HepG2 (cell line): ENCODE data around the gene C22orf39. TPM values are rescaled to one million over a fixed set of nuclear protein-coding genes. Genes with fewer than 3 reads are reported as not detected.
A peak's percentile ranks its signal among the peaks of the same experiment; 100 is the strongest.

ENCODE experiments used
- GATAD1 ChIP-seq: IDR thresholded peaks from 2 replicates; pipeline ENCODE4 v1.6.1; 2016; ENCODE audit warnings: missing genetic modification reagents, missing compliant biosample characterization
- GTF3A ChIP-seq: sonication (generic); formaldehyde crosslinking; conservative IDR thresholded peaks from 2 replicates; pipeline ENCODE4 v1.4.0; 2020; ENCODE audit warnings: mild to moderate bottlenecking, missing genetic modification reagents
- GZF1 ChIP-seq: sonication (generic); formaldehyde crosslinking; IDR thresholded peaks from 2 replicates; pipeline ENCODE4 v1.5.1; 2020; ENCODE audit warnings: mild to moderate bottlenecking, missing genetic modification reagents
- JUN ChIP-seq: sonication (generic); formaldehyde crosslinking; IDR thresholded peaks from 2 replicates; pipeline ENCODE4 v1.4.0; 2020; ENCODE audit warnings: mild to moderate bottlenecking, missing genetic modification reagents
- MYPOP ChIP-seq: sonication (generic); formaldehyde crosslinking; IDR thresholded peaks from 2 replicates; pipeline ENCODE4 v1.8.1; 2023; ENCODE audit warnings: mild to moderate bottlenecking, moderate library complexity, missing genetic modification reagents
- NR2F2 ChIP-seq: IDR thresholded peaks from 2 replicates; pipeline ENCODE4 v1.6.1; 2012; ENCODE audit warnings: low read depth, inconsistent platforms, borderline replicate concordance
- PHF20 ChIP-seq: sonication (generic); formaldehyde crosslinking; IDR thresholded peaks from 2 replicates; pipeline ENCODE4 v1.5.0; 2020; ENCODE audit warnings: mild to moderate bottlenecking, missing genetic modification reagents
- RBAK ChIP-seq: sonication (generic); formaldehyde crosslinking; IDR thresholded peaks from 2 replicates; pipeline ENCODE4 v1.5.1; 2020; ENCODE audit warnings: mild to moderate bottlenecking, missing genetic modification reagents
- SSRP1 ChIP-seq: IDR thresholded peaks from 2 replicates; pipeline ENCODE4 v1.6.1; 2016; ENCODE audit warnings: control low read depth
- TGIF2 ChIP-seq: IDR thresholded peaks from 2 replicates; pipeline ENCODE4 v1.6.1; 2016; ENCODE audit warnings: control low read depth, missing compliant biosample characterization
- ZNF136 ChIP-seq: sonication (generic); formaldehyde crosslinking; IDR thresholded peaks from 2 replicates; pipeline ENCODE4 v1.8.1; 2022; ENCODE audit warnings: low read depth, mild to moderate bottlenecking, moderate library complexity, missing genetic modification reagents
- ZNF580 ChIP-seq: IDR thresholded peaks from 2 replicates; pipeline ENCODE4 v1.6.1; 2016; ENCODE audit warnings: low read depth, borderline replicate concordance
- ZSCAN30 ChIP-seq: sonication (generic); formaldehyde crosslinking; IDR thresholded peaks from 2 replicates; pipeline ENCODE4 v1.5.0; 2020; ENCODE audit warnings: mild to moderate bottlenecking, missing genetic modification reagents
- polyA plus RNA-seq, 8 experiments: library from polyadenylated mRNA; depleted of rRNA in 3 of 8; stranded (reverse) in 7 of 8; unstranded in 1 of 8; fragments of >200 nt; fragmentation: Illumina TruSeq in 4 of 8; extraction: Trizol in 4 of 8; gene quantifications; 2 replicates each; pipeline versions ENCODE4 v1.2.1 to v1.2.3, GENCODE V29; 2011 to 2016; ENCODE audit warnings: low read depth in 4 of 8, missing spikeins in 1 of 8, mixed read lengths in 1 of 8; ENCODE audit not compliant: insufficient read depth in 1 of 8
- total RNA-seq, 5 experiments: library from RNA; depleted of rRNA; stranded (reverse); fragments of >200 nt; fragmentation: Illumina TruSeq; extraction: Trizol; gene quantifications; 2 replicates each; pipeline ENCODE4 v1.2.3, GENCODE V29; 2016; ENCODE audit warnings: low read depth in 1 of 5
- TF ChIP-seq, protein P1 (sequence below): sonication (generic); formaldehyde crosslinking; IDR thresholded peaks from 2 replicates; pipeline ENCODE4; 2020; ENCODE audit warnings: missing genetic modification reagents, mild to moderate bottlenecking, borderline replicate concordance
- TF ChIP-seq, protein P2 (sequence below): IDR thresholded peaks from 2 replicates; pipeline ENCODE4 v1.6.1; 2016; ENCODE audit warnings: mild to moderate bottlenecking
- TF ChIP-seq, protein P3 (sequence below): sonication (generic); formaldehyde crosslinking; IDR thresholded peaks from 2 replicates; pipeline ENCODE4 v1.8.1; 2022; ENCODE audit warnings: mild to moderate bottlenecking, missing genetic modification reagents
- TF ChIP-seq, protein P4 (sequence below): sonication (generic); formaldehyde crosslinking; IDR thresholded peaks from 2 replicates; pipeline ENCODE4 v1.4.0; 2020; ENCODE audit warnings: missing genetic modification reagents

The C22orf39 gene
- total and polyA plus RNA-seq, 2 of the 13 experiments (the other 11 are each of a cell fraction or from before 2014, with no cell fraction given), result 23.4 to 26.4 TPM

GRCh38 chr22:19432133-19432851 lies 15.2 kb downstream of the C22orf39 start, which contains the start of gene MRPL40 (continued):
- TF ChIP-seq, protein P1, sequence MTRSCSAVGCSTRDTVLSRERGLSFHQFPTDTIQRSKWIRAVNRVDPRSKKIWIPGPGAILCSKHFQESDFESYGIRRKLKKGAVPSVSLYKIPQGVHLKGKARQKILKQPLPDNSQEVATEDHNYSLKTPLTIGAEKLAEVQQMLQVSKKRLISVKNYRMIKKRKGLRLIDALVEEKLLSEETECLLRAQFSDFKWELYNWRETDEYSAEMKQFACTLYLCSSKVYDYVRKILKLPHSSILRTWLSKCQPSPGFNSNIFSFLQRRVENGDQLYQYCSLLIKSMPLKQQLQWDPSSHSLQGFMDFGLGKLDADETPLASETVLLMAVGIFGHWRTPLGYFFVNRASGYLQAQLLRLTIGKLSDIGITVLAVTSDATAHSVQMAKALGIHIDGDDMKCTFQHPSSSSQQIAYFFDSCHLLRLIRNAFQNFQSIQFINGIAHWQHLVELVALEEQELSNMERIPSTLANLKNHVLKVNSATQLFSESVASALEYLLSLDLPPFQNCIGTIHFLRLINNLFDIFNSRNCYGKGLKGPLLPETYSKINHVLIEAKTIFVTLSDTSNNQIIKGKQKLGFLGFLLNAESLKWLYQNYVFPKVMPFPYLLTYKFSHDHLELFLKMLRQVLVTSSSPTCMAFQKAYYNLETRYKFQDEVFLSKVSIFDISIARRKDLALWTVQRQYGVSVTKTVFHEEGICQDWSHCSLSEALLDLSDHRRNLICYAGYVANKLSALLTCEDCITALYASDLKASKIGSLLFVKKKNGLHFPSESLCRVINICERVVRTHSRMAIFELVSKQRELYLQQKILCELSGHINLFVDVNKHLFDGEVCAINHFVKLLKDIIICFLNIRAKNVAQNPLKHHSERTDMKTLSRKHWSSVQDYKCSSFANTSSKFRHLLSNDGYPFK (CRISPR knock-in tag), result peak; percentile 93
- TF ChIP-seq, protein P2, sequence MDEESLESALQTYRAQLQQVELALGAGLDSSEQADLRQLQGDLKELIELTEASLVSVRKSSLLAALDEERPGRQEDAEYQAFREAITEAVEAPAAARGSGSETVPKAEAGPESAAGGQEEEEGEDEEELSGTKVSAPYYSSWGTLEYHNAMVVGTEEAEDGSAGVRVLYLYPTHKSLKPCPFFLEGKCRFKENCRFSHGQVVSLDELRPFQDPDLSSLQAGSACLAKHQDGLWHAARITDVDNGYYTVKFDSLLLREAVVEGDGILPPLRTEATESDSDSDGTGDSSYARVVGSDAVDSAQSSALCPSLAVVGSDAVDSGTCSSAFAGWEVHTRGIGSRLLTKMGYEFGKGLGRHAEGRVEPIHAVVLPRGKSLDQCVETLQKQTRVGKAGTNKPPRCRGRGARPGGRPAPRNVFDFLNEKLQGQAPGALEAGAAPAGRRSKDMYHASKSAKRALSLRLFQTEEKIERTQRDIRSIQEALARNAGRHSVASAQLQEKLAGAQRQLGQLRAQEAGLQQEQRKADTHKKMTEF (CRISPR knock-in tag), result peak; percentile 99
- TF ChIP-seq MYPOP (CRISPR knock-in tag) (peak; percentile 88; the same call in 1 of the 2 replicates), GTF3A (CRISPR knock-in tag) (0 out of 2 replicates have a peak, but pooled peaks have one; percentile 17), SSRP1 (no peak), ZNF136 (CRISPR knock-in tag) (peak; percentile 89), GATAD1 (CRISPR knock-in tag) (peak; percentile 98), TGIF2 (CRISPR knock-in tag) (peak; percentile 97), ZSCAN30 (CRISPR knock-in tag) (peak; percentile 54; the same call in 1 of the 2 replicates), JUN (CRISPR knock-in tag) (peak; percentile 9; the same call in 1 of the 2 replicates), PHF20 (CRISPR knock-in tag) (peak; percentile 96), ZNF580 (CRISPR knock-in tag) (peak; percentile 94; the same call in 1 of the 2 replicates), GZF1 (CRISPR knock-in tag) (peak; percentile 91), RBAK (no peak), NR2F2 (peak; percentile 27; the same call in 1 of the 2 replicates)
- TF ChIP-seq, protein P3, sequence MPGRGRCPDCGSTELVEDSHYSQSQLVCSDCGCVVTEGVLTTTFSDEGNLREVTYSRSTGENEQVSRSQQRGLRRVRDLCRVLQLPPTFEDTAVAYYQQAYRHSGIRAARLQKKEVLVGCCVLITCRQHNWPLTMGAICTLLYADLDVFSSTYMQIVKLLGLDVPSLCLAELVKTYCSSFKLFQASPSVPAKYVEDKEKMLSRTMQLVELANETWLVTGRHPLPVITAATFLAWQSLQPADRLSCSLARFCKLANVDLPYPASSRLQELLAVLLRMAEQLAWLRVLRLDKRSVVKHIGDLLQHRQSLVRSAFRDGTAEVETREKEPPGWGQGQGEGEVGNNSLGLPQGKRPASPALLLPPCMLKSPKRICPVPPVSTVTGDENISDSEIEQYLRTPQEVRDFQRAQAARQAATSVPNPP (CRISPR knock-in tag), result peak; percentile 95
- TF ChIP-seq, protein P4, sequence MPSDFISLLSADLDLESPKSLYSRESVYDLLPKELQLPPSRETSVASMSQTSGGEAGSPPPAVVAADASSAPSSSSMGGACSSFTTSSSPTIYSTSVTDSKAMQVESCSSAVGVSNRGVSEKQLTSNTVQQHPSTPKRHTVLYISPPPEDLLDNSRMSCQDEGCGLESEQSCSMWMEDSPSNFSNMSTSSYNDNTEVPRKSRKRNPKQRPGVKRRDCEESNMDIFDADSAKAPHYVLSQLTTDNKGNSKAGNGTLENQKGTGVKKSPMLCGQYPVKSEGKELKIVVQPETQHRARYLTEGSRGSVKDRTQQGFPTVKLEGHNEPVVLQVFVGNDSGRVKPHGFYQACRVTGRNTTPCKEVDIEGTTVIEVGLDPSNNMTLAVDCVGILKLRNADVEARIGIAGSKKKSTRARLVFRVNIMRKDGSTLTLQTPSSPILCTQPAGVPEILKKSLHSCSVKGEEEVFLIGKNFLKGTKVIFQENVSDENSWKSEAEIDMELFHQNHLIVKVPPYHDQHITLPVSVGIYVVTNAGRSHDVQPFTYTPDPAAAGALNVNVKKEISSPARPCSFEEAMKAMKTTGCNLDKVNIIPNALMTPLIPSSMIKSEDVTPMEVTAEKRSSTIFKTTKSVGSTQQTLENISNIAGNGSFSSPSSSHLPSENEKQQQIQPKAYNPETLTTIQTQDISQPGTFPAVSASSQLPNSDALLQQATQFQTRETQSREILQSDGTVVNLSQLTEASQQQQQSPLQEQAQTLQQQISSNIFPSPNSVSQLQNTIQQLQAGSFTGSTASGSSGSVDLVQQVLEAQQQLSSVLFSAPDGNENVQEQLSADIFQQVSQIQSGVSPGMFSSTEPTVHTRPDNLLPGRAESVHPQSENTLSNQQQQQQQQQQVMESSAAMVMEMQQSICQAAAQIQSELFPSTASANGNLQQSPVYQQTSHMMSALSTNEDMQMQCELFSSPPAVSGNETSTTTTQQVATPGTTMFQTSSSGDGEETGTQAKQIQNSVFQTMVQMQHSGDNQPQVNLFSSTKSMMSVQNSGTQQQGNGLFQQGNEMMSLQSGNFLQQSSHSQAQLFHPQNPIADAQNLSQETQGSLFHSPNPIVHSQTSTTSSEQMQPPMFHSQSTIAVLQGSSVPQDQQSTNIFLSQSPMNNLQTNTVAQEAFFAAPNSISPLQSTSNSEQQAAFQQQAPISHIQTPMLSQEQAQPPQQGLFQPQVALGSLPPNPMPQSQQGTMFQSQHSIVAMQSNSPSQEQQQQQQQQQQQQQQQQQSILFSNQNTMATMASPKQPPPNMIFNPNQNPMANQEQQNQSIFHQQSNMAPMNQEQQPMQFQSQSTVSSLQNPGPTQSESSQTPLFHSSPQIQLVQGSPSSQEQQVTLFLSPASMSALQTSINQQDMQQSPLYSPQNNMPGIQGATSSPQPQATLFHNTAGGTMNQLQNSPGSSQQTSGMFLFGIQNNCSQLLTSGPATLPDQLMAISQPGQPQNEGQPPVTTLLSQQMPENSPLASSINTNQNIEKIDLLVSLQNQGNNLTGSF (CRISPR knock-in tag), result no peak; the same call in 1 of the 2 replicates
